GM23248 (cell line): ENCODE measurements around the gene PLEKHA5.

ENCODE experiments used
- EZH2 ChIP-seq: fragments of 200-600 bp; sonication (generic); IDR thresholded peaks from 2 replicates; pipeline ENCODE4 v1.6.1; 2018; ENCODE audit warnings: antibody characterized with exemption, mild to moderate bottlenecking; ENCODE audit not compliant: insufficient read depth, poor library complexity, severe bottlenecking
- EZH2phosphoT487 ChIP-seq: fragments of 200-600 bp; sonication (generic); IDR thresholded peaks from 2 replicates; pipeline ENCODE4 v1.6.1; 2018; ENCODE audit warnings: antibody characterized with exemption, moderate library complexity, mild to moderate bottlenecking, low read depth; ENCODE audit not compliant: insufficient read depth

DNA sequence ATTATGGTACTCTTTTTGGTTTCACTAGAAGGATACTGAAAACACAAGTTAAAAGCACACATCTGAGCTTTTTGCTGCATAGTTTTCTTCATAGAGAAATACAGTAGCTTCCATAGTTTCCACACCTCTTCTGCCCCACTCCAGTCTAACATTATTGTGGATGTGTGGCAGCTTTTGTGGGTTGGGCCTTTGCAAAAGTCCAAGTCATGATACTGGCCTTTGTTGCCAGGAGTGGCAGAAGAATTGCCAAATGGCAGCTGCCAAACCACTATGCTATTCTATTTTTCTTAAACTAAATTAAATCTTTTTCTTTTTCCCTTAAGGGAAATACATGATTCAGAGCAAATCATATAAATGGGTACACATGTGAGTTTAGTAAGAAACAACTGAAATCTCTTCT is 114.8 kb downstream of the PLEKHA5 start:
- TF ChIP-seq EZH2 (no peak), EZH2phosphoT487 (no peak)
